GM19238 (cell line): ENCODE results near the gene CD200.

ENCODE experiments used
- DNase-seq: peaks from one replicate; pipeline ENCODE4 v3.0.0; 2011; ENCODE audit warnings: low spot score; ENCODE audit not compliant: insufficient read length

The CD200 gene

GRCh38 chr3:112333002-112333380, at the start of gene CD200:
Gene CD200, plus strand, starts transcription at chr3:112333156. Its CDS starts 57 bp downstream, at chr3:112333213.
- DNase-seq = no peak

GRCh38 chr3:112289011-112289410, 43.9 kb upstream of the CD200 start:
- no peak for DNase-seq

GRCh38 chr3:112293368-112294321, 39.3 kb upstream of the CD200 start, which contains the start of gene SLC9C1:
Gene SLC9C1, minus strand, starts transcription at chr3:112294216. Its CDS starts 7,425 bp downstream, at chr3:112286791.
- no peak for DNase-seq

GRCh38 chr3:112297714-112298113, 35.2 kb upstream of the CD200 start:
- no peak for DNase-seq

- no peak for DNase-seq
Measured at GRCh38 chr3:112298781-112299180, 34.2 kb upstream of the CD200 start.

GRCh38 chr3:112302150-112302830, 30.7 kb upstream of the CD200 start:
- DNase-seq = no peak

- DNase-seq = no peak
Measured at GRCh38 chr3:112302881-112303763, 29.8 kb upstream of the CD200 start.

GRCh38 chr3:112303764-112304325, 29.1 kb upstream of the CD200 start:
- no peak for DNase-seq

GRCh38 chr3:112304611-112305010, 28.3 kb upstream of the CD200 start:
- DNase-seq = no peak

GRCh38 chr3:112306825-112307224, 26.1 kb upstream of the CD200 start:
- no peak for DNase-seq

- DNase-seq = no peak
Measured at GRCh38 chr3:112307557-112307956, 25.4 kb upstream of the CD200 start.

- no peak for DNase-seq
Measured at GRCh38 chr3:112308151-112308911, 24.6 kb upstream of the CD200 start.

GRCh38 chr3:112314649-112315048, 18.3 kb upstream of the CD200 start:
- DNase-seq = no peak

GRCh38 chr3:112315791-112316190, 17.2 kb upstream of the CD200 start:
- no peak for DNase-seq

GRCh38 chr3:112319516-112320276, 13.3 kb upstream of the CD200 start:
- DNase-seq = no peak

GRCh38 chr3:112320691-112321090, 12.3 kb upstream of the CD200 start:
- DNase-seq = no peak

GRCh38 chr3:112321867-112322652, 10.9 kb upstream of the CD200 start:
- DNase-seq = no peak

- no peak for DNase-seq
Measured at GRCh38 chr3:112327371-112327951, 5.5 kb upstream of the CD200 start.
